NCI-H510A (cell line): Measurements from ENCODE around the gene IGFALS.

Experiments used
- DNase-seq: peaks from one replicate; lab custom pipeline; 2025; lab: John Stamatoyannopoulos, UW

The IGFALS gene

GRCh38 chr16:1793578-1794220, at the start of gene IGFALS:
Gene IGFALS (minus strand): TSS chr16:1793705. CDS start chr16:1793652, 53 bp downstream.
- no peak for DNase-seq

DNA sequence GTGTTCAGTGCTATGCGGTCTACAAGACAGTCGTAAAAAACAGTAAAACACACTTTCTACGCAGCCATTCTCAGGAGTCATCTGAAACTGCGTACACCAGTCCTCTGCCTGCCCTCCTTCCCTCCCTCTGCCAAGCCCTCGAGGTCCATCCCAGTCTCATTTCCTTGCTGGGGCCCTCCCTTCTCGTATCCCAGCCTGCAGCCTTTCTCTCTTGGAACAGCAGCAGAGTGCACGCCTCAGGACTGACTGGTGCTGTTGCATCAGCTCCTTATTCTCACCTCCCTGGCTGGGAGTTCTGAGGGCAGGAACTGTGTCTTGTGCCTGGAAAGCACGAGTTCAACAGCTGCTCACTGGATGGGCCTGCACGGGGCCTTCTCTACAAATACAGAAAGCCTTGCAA, 46.0 kb upstream of the IGFALS start:
- no peak for DNase-seq

- DNase-seq, result no peak
Measured at GRCh38 chr16:1834096-1834495, 40.6 kb upstream of the IGFALS start.

DNA sequence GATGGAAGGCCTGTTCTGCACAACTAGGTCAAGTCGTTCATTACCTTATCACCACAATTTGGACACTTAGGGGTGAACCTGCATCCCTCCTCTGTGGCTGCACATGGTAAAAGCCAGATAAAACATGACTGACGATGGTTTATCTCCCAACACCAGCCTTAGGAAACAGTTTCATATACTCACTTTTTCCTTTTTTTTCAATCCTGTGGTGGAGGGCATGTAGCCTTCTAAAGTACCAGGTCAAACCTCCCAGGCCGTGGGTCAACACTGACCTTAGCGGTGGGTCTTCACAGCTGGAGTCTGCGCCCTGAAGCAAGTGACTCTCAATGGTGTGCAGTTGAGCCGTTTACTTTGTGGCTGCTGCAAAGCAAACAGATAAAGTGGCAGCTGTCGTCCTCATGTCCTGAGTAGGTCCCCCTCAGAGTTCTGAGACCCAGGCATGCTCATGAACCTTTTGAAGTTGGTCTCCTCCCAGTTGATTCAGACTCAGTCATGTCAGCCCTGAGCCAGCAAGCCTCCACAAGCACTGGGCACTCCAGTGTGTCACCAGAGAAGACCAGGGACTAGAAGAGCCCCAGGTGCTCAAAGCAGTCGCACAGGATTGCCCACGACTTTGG, 39.4 kb upstream of the IGFALS start:
- peak; percentile 74 for DNase-seq

- DNase-seq, result no peak
Measured at GRCh38 chr16:1831186-1832075, 37.9 kb upstream of the IGFALS start.

GRCh38 chr16:1830213-1830612, 36.7 kb upstream of the IGFALS start:
- no peak for DNase-seq

DNA sequence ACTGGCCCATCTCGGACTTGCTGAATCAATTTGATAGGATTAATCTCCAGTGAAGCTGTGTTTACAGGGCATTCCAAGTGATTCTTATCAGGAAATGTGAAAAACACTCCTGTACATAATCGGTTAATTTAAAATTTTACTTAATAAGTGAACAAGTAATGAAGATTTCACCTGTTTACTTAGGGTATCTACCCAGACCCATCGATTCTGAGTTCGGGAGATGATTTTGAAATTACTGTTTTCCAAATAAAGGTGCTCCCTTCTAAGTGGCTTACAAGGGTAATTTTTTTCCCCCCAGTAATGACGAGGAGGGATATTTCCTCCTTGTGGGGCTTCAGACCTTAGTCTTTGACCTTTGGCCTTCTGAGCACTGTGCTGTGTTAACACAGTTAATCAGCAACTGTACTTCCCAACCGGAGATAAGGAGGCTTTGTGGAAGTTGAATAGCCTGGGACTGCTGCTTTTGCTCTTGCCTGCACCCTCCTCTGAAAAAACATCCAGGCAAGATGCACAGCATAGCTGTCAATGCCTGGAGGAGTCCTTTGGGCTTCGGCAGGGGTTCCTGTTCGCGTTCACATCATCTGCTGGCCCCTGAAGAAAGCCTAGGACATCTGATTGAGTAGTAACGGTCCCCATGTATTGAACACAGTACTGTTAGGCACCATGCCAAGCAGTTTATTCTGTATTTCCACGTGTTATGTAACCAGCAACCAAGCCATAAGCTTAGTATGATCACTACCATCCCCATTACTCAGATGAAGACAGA, 35.3 kb upstream of the IGFALS start:
- DNase-seq, result no peak

GRCh38 chr16:1826691-1827573, 33.4 kb upstream of the IGFALS start, which contains the start of the genes FAHD1 and HAGH:
Gene FAHD1 (plus strand): TSS chr16:1827206. CDS start chr16:1827239, 33 bp downstream.
Gene HAGH (minus strand): TSS chr16:1826825. CDS start chr16:1826787, 38 bp downstream.
- DNase-seq, result peak; percentile 51

- no peak for DNase-seq
Measured at GRCh38 chr16:1825864-1826690, 32.6 kb upstream of the IGFALS start.

DNA sequence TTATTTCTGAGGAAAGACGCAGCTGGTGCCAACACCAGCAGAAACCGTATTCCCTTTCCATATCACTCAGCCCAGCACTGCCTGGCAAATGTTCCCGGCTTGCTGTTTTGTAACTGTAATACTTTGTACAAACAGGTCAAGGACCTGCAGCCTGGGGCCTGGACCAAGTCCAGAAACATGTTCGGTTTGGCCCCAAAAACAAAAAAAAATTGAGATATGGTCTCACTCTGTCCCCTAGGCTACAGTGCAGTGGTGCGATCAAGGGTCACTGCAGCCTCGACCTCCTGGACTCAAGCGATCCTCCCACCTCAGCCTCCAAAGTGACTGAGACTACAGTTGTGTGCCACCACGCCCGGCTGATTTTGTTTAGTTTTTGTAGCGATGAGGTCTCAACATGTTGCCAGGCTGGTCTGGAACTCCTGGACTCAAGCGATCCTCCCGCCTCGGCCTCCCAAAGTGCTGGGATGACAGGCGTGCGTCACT, 31.9 kb upstream of the IGFALS start:
- no peak for DNase-seq

DNA sequence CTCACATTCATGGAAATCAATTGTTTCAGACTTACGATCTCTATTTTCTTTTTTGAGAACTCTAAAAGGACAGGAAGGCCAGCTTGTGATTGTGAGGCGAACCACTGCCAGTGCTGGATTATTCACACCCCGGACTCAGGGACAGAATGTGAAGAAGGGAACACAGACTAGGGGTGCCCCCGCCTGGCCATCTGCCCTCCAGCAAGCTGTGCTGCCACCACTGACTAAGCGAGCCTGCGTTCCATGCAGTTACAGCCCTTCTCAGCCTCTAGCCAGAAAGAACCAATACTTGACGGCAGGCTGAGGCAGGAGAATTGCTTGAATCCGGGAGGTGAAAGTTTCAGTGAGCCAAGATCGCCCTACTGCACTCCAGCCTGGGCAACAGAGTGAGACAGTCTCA, 30.3 kb upstream of the IGFALS start:
- no peak for DNase-seq

GRCh38 chr16:1822801-1823200, 29.3 kb upstream of the IGFALS start:
- no peak for DNase-seq

GRCh38 chr16:1821861-1822611, 28.5 kb upstream of the IGFALS start:
- no peak for DNase-seq

GRCh38 chr16:1820946-1821290, 27.4 kb upstream of the IGFALS start:
- no peak for DNase-seq

DNA sequence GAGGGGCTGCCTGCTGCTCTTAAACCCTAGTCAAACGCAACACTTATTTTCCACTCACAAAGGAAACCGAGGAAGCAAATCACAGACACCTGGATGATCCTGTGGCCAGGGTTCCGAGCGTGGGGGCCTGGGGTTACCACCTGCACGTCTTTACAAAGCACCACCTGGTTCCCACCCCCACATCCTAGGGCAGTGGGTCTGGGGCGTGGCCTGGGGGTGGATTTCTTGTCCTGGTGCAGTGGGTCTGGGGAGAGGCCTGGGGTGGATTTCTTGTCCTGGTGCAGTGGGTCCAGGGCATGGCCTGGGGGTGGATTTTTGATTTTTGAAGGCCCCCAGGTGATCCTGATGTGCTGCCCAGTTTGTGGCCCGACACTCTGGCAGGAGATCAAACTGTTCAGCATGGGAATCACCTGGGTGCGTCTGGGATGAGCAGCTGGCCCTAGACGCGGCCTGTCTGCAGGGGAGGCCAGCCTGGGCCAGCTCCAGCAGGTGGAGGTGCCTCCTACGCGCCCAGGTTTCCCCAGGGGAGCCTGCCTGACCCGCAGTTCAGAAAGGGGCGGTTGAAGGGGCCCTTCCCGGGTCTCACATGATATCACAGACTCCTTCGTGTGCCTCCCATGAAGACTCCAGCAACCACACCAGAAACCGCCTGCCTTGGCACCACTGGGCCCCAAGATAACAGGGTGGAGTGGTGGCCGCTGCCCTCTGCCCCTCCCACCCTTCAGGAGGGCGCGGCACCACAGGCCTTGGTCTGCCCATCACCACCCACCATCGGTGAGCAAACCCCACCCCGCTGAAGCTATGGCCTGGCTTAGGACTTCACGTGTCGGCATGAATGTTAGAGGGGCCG, 26.8 kb upstream of the IGFALS start:
- DNase-seq, result no peak

GRCh38 chr16:1819611-1820010, 26.1 kb upstream of the IGFALS start:
- DNase-seq, result no peak

DNA sequence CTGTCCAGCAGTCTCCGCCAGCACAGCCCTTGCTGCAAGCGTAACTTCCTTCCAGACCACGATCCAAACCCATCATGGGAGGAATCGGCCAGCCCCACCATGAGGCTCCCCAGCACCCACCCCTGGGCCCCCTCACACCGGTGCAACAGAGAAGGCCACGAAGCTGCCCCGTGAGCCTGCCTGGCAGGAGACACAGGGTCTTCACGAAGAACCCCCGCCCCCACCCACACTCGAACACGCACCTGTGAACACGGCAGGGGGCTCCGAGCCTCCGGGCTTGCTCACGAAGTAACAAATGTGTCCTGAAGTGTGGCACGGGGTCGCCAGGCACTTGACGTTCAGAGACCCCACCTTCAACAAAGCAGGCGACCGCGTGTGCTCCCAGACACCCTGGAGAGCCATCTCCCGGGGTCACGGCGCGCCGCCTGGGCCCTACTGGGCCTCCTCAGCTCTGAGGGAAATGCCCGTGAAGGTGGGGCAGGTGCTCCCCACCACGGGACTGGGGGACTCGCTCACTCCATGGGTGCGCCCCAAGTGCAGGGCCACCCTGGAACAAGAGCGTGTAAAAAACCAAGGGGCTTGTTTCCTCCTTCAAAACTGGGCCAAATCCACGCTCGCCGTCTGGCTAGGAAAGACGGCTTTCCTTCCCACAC, 25.5 kb upstream of the IGFALS start:
- no peak for DNase-seq
